ENCODE measurements around the gene NINL.

GRCh38 chr20:25496968-25497401 is 88.3 kb downstream of the NINL start:
- TF ChIP-seq CTCF (IDR thresholded peaks at IDR 0.05) (no peak), POLR2A (IDR thresholded peaks at IDR 0.05) (no peak)
